ENCODE data around the gene MKX. TPM values are rescaled to one million over a fixed set of nuclear protein-coding genes. Genes with fewer than 3 reads are reported as not detected.
A peak's percentile ranks its signal among the peaks of the same experiment; 100 is the strongest.

The MKX gene
- polyA plus RNA-seq, 3 donors, result not detected

DNA sequence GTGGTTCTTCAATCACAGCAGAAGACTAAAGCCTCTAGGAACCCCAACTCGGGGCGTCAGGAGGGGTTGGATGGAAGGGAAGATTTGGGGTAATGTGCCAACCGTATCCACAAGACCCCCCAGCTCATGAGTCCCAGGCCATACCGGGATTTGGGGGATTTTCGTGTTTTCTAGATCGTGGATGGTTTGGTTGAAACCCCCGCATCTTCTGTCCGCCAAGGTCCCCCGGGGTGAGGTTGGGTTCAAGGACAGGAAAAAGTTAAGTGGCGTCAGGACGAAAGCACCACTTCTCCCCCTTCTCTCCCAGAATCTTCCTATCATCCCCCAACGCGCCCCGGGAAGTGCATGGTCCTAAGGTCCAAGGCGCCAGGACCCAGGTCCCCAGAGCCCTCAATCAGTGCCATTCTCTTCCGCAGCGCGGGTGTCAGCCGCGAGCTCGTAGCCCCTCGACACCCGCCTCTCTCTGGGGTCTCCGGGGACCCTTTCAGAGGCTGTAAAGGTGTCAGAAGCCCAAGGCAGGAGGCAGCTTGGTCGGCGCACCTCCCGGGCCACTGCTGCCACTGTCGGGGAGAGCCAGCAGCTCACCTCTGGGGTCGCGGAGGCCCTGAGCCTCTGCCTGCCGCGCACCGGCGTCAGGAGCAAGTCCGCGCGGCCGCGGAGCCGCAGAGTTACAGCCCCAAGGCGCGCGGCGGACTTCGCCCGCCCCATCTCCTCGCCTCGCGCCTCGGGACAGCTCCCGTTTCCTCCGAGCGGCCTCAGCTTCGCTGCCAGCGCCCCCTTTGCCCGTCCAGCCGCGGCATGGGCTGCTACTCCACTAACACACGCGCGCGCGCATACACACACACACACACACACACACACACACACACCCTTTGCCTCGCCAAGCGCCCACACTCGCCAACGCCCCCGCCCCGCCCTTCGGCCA lies 1.5 kb downstream of the MKX start:
- Histone ChIP-seq H3K27ac (ENCODE audit: low read depth in 1 of 2, low read length in 2 of 2) (no peak overlapping the region), H3K4me3 (replicated peaks in 1 of 3; ENCODE audit: low read depth in 2 of 3, low read length in 3 of 3) (peak overlapping the region; percentile 51 to 87 (median 65)), H4K20me1 (ENCODE audit: insufficient read depth, low read length) (no peaks in the 10 kb centered on the region), H3K36me3 (replicated peaks in 1 of 2; ENCODE audit: control insufficient read depth in 1 of 2, insufficient read depth in 2 of 2, low read length in 2 of 2) (no peaks in the 10 kb centered on the region), H3K4me1 (ENCODE audit: control insufficient read depth in 1 of 2, insufficient read depth in 2 of 2, low read length in 2 of 2) (peaks cover 53 to 58% of the 10 kb centered on the region in 2 donors), H3K9ac (ENCODE audit: insufficient read depth, low read length, poor library complexity, severe bottlenecking) (peak overlapping the region; percentile 9), H3K9me3 (replicated peaks in 1 of 2; ENCODE audit: control insufficient read depth in 1 of 2, insufficient read depth in 1 of 2, low read length in 2 of 2) (peaks cover 0 to 43% of the 10 kb centered on the region in 2 donors), H2AFZ (ENCODE audit: insufficient read depth, low read depth, low read length, poor library complexity, severe bottlenecking) (peak overlapping the region; percentile 88), H3K27me3 (ENCODE audit: control insufficient read depth in 2 of 2, insufficient read depth in 2 of 2, low read length in 2 of 2) (peaks cover 81 to 95% of the 10 kb centered on the region in 2 donors), H3K4me2 (replicated peaks; ENCODE audit: extremely low read depth, low read length, poor library complexity, severe bottlenecking) (peak overlapping the region; percentile 98), H3K79me2 (ENCODE audit: insufficient read depth, low read length) (no peaks in the 10 kb centered on the region)
- peaks cover 50% of the 10 kb centered on the region for H3K4me1 Mint-ChIP-seq
- no peak for DNase-seq
- H3K27ac Mint-ChIP-seq, result peak overlapping the region in 2 of 7 donors; percentile 35 to 50
- peak overlapping the region; percentile 93 to 96 for H3K4me3 Mint-ChIP-seq
- H3K9me3 Mint-ChIP-seq, result peaks cover 0 to 26% (median 14%) of the 10 kb centered on the region in 7 donors
- TF ChIP-seq, protein P1, sequence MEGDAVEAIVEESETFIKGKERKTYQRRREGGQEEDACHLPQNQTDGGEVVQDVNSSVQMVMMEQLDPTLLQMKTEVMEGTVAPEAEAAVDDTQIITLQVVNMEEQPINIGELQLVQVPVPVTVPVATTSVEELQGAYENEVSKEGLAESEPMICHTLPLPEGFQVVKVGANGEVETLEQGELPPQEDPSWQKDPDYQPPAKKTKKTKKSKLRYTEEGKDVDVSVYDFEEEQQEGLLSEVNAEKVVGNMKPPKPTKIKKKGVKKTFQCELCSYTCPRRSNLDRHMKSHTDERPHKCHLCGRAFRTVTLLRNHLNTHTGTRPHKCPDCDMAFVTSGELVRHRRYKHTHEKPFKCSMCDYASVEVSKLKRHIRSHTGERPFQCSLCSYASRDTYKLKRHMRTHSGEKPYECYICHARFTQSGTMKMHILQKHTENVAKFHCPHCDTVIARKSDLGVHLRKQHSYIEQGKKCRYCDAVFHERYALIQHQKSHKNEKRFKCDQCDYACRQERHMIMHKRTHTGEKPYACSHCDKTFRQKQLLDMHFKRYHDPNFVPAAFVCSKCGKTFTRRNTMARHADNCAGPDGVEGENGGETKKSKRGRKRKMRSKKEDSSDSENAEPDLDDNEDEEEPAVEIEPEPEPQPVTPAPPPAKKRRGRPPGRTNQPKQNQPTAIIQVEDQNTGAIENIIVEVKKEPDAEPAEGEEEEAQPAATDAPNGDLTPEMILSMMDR (IDR thresholded peaks at IDR 0.05), result no peak
- intact Hi-C loops (cut with micrococcal nuclease), result loop anchor here (10.0 kb wide), 2 partner anchors 641 to 651 kb away; no protein-coding TSS in a partner anchor
- WGBS (ENCODE audit: insufficient coverage), result 3% methylated on average over 63 of the region's 70 CpGs
- H3K36me3 Mint-ChIP-seq, result peaks cover 0 to 16% of the 10 kb centered on the region in 2 donors
- peaks cover 72 to 86% (median 81%) of the 10 kb centered on the region in 3 donors for H3K27me3 Mint-ChIP-seq (ENCODE audit: low read depth in 3 of 3)

- Mint-ChIP-seq H3K4me1 (peaks cover 50% of the 10 kb centered on the region), H3K36me3 (peaks cover 0 to 16% of the 10 kb centered on the region in 2 donors), H3K27ac (peak overlapping the region in 1 of 7 donors; percentile 2), H3K27me3 (ENCODE audit: low read depth in 3 of 3) (peaks cover 66 to 85% (median 76%) of the 10 kb centered on the region in 3 donors), H3K9me3 (peaks cover 0 to 26% (median 14%) of the 10 kb centered on the region in 7 donors), H3K4me3 (peak overlapping the region; percentile 93 to 96)
- peaks cover 0 to 43% of the 10 kb centered on the region in 2 donors for H3K9me3 ChIP-seq (replicated peaks in 1 of 2; ENCODE audit: control insufficient read depth in 1 of 2, insufficient read depth in 1 of 2, low read length in 2 of 2)
- peak overlapping the region; percentile 45 for H3K9ac ChIP-seq (ENCODE audit: insufficient read depth, low read length, poor library complexity, severe bottlenecking)
- H3K4me1 ChIP-seq (ENCODE audit: control insufficient read depth in 1 of 2, insufficient read depth in 2 of 2, low read length in 2 of 2), result peaks cover 53 to 58% of the 10 kb centered on the region in 2 donors
- no peaks in the 10 kb centered on the region for H3K79me2 ChIP-seq (ENCODE audit: insufficient read depth, low read length)
- WGBS (ENCODE audit: insufficient coverage), result under 1% methylated on average over 66 of the region's 75 CpGs
- TF ChIP-seq, protein P1 (IDR thresholded peaks at IDR 0.05), result no peak
- H3K27ac ChIP-seq (ENCODE audit: low read depth in 1 of 2, low read length in 2 of 2), result no peak overlapping the region
- H4K20me1 ChIP-seq (ENCODE audit: insufficient read depth, low read length), result no peaks in the 10 kb centered on the region
- H3K27me3 ChIP-seq (ENCODE audit: control insufficient read depth in 2 of 2, insufficient read depth in 2 of 2, low read length in 2 of 2), result peaks cover 75 to 95% of the 10 kb centered on the region in 2 donors
- no peaks in the 10 kb centered on the region for H3K36me3 ChIP-seq (replicated peaks in 1 of 2; ENCODE audit: control insufficient read depth in 1 of 2, insufficient read depth in 2 of 2, low read length in 2 of 2)
- H3K4me3 ChIP-seq (replicated peaks in 1 of 3; ENCODE audit: low read depth in 2 of 3, low read length in 3 of 3), result peak overlapping the region; percentile 51 to 87 (median 65)
- intact Hi-C loops (cut with micrococcal nuclease), result loop anchor here (10.0 kb wide), 2 partner anchors 642 to 652 kb away; no protein-coding TSS in a partner anchor
- H3K4me2 ChIP-seq (replicated peaks; ENCODE audit: extremely low read depth, low read length, poor library complexity, severe bottlenecking), result peak overlapping the region; percentile 98
- peak overlapping the region; percentile 88 for H2AFZ ChIP-seq (ENCODE audit: insufficient read depth, low read depth, low read length, poor library complexity, severe bottlenecking)
- no peak for DNase-seq
Measured at GRCh38 chr10:27743012-27743876, 2.4 kb downstream of the MKX start.
